ENCODE measurements around the gene CFAP100.

Gene CFAP100

GRCh38 chr3:126394179-126394976 is at the start of gene CFAP100:
CFAP100 (plus strand) TSS chr3:126394909; CDS start chr3:126396001, 1,092 bp downstream.
- no peak within 1 kb of the TSS for H3K27ac ChIP-seq
- DNase-seq (ENCODE audit: low read depth, low spot score): no peak

- no peak overlapping the region for H3K27ac ChIP-seq
- DNase-seq (ENCODE audit: low read depth, low spot score): no peak
Measured at GRCh38 chr3:126345231-126345630, 49.5 kb upstream of the CFAP100 start.

GRCh38 chr3:126345641-126346460 is 48.9 kb upstream of the CFAP100 start:
- DNase-seq (ENCODE audit: low read depth, low spot score): no peak
- H3K27ac ChIP-seq: no peak overlapping the region

GRCh38 chr3:126346466-126346865 is 48.2 kb upstream of the CFAP100 start:
- DNase-seq (ENCODE audit: low read depth, low spot score): no peak
- H3K27ac ChIP-seq: no peak overlapping the region

GRCh38 chr3:126347543-126348161 is 47.1 kb upstream of the CFAP100 start:
- DNase-seq (ENCODE audit: low read depth, low spot score): no peak
- H3K27ac ChIP-seq: no peak overlapping the region

GRCh38 chr3:126348308-126348920 is 46.3 kb upstream of the CFAP100 start:
- DNase-seq (ENCODE audit: low read depth, low spot score): no peak
- H3K27ac ChIP-seq: no peak overlapping the region

GRCh38 chr3:126349071-126349470 is 45.6 kb upstream of the CFAP100 start:
- no peak for DNase-seq (ENCODE audit: low read depth, low spot score)
- no peak overlapping the region for H3K27ac ChIP-seq

- DNase-seq (ENCODE audit: low read depth, low spot score): no peak
- no peak overlapping the region for H3K27ac ChIP-seq
Measured at GRCh38 chr3:126349611-126350501, 44.9 kb upstream of the CFAP100 start.

GRCh38 chr3:126350502-126351085 is 44.1 kb upstream of the CFAP100 start:
- no peak for DNase-seq (ENCODE audit: low read depth, low spot score)
- no peak overlapping the region for H3K27ac ChIP-seq

GRCh38 chr3:126351086-126351770 is 43.5 kb upstream of the CFAP100 start:
- DNase-seq (ENCODE audit: low read depth, low spot score): no peak
- H3K27ac ChIP-seq: no peak overlapping the region

GRCh38 chr3:126351771-126352475 is 42.8 kb upstream of the CFAP100 start:
- no peak for DNase-seq (ENCODE audit: low read depth, low spot score)
- no peak overlapping the region for H3K27ac ChIP-seq

- DNase-seq (ENCODE audit: low read depth, low spot score): no peak
- no peak overlapping the region for H3K27ac ChIP-seq
Measured at GRCh38 chr3:126352476-126353454, 41.9 kb upstream of the CFAP100 start.

- no peak overlapping the region for H3K27ac ChIP-seq
- no peak for DNase-seq (ENCODE audit: low read depth, low spot score)
Measured at GRCh38 chr3:126353694-126354321, 40.9 kb upstream of the CFAP100 start.

GRCh38 chr3:126354776-126355175 is 39.9 kb upstream of the CFAP100 start:
- no peak overlapping the region for H3K27ac ChIP-seq
- DNase-seq (ENCODE audit: low read depth, low spot score): no peak

- no peak overlapping the region for H3K27ac ChIP-seq
- DNase-seq (ENCODE audit: low read depth, low spot score): no peak
Measured at GRCh38 chr3:126355251-126355650, 39.5 kb upstream of the CFAP100 start.

- no peak overlapping the region for H3K27ac ChIP-seq
- no peak for DNase-seq (ENCODE audit: low read depth, low spot score)
Measured at GRCh38 chr3:126355777-126356372, 38.8 kb upstream of the CFAP100 start.

Data from epithelial cell of prostate (primary cell).